Measurements from ENCODE around the gene ARSB.

The ARSB gene

DNA sequence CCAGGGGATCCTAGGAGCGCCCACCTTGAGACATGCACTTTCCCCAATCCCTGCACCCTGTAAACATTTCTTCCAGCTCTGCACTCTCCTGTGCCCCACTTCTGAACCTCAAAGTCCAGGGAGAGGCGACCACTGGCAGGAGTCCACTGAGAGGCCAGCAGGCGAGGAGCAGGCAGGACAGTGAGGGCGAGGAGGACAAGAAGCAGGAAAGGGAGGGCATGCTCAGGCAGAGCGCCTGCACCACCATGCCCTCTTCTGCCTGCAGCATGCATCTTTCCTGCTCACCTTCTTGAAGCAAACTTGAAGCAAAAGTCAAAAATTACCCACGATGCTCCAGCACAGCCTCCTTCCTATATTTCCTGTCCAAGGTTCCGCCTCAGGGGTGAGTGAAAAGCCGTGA lies 10.1 kb downstream of the ARSB start:
- DNase-seq (ENCODE audit: low read depth) = no peak
- TF ChIP-seq, protein P1, sequence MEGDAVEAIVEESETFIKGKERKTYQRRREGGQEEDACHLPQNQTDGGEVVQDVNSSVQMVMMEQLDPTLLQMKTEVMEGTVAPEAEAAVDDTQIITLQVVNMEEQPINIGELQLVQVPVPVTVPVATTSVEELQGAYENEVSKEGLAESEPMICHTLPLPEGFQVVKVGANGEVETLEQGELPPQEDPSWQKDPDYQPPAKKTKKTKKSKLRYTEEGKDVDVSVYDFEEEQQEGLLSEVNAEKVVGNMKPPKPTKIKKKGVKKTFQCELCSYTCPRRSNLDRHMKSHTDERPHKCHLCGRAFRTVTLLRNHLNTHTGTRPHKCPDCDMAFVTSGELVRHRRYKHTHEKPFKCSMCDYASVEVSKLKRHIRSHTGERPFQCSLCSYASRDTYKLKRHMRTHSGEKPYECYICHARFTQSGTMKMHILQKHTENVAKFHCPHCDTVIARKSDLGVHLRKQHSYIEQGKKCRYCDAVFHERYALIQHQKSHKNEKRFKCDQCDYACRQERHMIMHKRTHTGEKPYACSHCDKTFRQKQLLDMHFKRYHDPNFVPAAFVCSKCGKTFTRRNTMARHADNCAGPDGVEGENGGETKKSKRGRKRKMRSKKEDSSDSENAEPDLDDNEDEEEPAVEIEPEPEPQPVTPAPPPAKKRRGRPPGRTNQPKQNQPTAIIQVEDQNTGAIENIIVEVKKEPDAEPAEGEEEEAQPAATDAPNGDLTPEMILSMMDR (IDR thresholded peaks at IDR 0.05; ENCODE audit: control insufficient read depth, insufficient read depth, low read depth, low read length, missing control alignments) = no peak
- no peak overlapping the region for H3K4me3 ChIP-seq (ENCODE audit: control insufficient read depth, low read depth, low read length)

DNA sequence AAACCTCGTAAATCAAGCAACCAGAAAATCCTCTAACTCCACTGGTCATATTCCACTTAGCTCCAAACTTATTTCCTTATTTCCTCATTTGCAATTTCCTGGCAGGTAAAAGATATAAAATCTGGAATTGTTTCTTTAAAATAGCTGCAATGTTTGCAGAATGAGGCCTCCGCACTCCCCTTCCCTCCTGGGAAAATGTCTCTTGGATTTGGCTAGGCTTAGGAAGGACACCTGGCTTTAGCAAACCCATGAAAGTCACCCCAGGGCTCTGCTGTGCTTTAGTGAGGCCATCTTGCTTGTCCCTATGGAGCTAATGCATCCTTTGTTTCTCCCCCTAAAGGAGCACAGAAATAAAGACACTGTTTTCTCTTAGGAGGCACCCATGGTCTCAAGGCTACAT lies 10.5 kb downstream of the ARSB start:
- TF ChIP-seq, protein P1 (IDR thresholded peaks at IDR 0.05; ENCODE audit: control insufficient read depth, insufficient read depth, low read depth, low read length, missing control alignments) = no peak
- H3K4me3 ChIP-seq (ENCODE audit: control insufficient read depth, low read depth, low read length) = no peak overlapping the region
- DNase-seq (ENCODE audit: low read depth) = no peak

DNA sequence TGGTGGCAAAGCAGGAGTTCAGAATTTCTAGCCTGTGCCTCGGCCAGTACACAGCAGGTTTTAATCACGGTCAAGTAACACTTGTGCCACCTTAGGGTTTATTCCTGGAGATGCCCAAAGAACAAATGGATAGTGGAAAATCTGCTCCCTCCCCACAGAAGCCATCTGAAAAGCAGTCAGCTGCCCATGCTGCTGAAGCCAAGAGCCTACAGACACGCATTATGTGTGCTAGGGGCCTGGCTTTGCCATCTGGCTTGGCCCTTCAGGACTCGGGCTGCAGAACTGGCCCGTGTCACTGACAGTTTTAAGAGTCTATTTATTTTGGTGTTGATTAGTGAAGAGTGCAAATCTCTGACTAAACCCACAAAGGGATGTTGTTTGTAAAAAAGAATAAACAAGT lies 11.1 kb downstream of the ARSB start:
- TF ChIP-seq, protein P1 (IDR thresholded peaks at IDR 0.05; ENCODE audit: control insufficient read depth, insufficient read depth, low read depth, low read length, missing control alignments) = no peak
- no peak overlapping the region for H3K4me3 ChIP-seq (ENCODE audit: control insufficient read depth, low read depth, low read length)
- no peak for DNase-seq (ENCODE audit: low read depth)

DNA sequence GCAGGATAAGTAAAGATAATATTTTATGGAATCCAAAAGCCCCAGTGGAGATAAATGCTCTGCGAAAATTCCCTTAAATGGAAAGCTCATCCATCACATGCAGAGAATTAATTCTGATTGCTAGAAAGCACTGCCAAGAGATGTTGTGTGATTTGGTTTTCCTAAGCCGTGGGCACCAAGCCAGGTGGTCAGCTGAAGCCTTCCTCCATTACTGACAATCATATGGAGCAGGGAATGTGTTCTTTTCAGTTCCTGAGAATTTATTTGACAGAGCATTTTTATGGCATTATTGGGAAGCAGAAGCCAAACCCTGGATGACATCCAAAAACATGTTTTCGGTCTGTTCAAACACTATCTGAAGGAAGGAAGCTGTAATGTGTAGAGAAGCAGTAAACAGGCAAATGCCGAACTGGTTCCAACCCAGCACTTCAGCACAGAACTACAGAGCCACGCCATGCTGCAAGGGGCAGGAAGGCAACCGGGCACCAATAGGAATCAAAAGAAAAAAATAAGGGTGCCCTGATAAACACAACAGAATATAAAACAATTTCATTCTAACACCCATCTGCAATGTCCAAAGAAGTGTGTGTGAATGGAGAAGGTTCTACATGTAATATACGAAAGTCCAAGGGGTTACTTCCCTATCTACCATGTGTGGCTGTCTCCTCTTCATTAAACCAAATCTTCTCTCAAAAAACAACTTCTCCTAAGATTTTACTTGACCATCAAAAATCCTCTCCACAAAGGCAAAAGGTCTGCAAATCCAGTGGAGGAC lies 12.3 kb downstream of the ARSB start:
- DNase-seq (ENCODE audit: low read depth) = no peak
- no peak overlapping the region for H3K4me3 ChIP-seq (ENCODE audit: control insufficient read depth, low read depth, low read length)
- TF ChIP-seq, protein P1 (IDR thresholded peaks at IDR 0.05; ENCODE audit: control insufficient read depth, insufficient read depth, low read depth, low read length, missing control alignments) = no peak

DNA sequence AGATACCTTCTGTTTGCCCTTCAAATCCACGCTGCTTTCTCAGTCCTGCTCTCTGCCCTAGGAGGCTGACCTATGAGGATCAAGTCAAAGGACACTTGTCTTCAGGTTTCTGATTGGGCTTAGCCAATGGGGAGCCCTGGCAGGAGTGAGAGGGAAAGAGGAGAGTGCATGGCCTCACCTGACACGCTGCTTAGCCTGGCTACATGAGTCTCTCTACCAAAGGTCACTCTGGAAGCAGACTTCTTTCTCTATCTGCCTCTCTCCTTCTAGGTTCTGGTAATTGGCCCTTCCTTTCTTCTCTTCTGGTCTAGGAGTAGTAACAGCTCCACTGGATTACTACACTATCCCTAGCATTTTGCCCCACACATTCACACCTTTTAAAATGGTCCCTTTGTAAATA lies 13.1 kb downstream of the ARSB start:
- no peak overlapping the region for H3K4me3 ChIP-seq (ENCODE audit: control insufficient read depth, low read depth, low read length)
- no peak for DNase-seq (ENCODE audit: low read depth)
- TF ChIP-seq, protein P1 (IDR thresholded peaks at IDR 0.05; ENCODE audit: control insufficient read depth, insufficient read depth, low read depth, low read length, missing control alignments) = no peak

DNA sequence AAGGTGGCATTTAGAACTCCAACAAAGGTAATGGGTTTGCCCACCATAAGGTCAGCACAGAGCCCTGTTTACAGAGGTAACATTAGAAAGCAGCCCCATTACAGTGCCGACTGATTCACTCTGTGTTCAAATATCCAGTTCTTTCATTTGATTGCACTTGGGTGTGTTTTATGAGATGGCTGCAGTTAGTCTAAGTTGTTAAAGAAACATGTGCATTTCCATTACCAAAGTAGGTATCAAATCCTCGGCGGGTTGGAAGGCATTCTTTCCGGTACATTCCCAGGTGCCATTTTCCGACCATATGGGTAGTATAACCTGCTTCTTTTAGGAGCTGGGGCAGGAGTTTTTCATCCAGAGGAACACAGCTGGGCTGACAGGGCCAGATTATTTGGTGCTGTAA lies 16.3 kb downstream of the ARSB start:
- TF ChIP-seq, protein P1 (IDR thresholded peaks at IDR 0.05; ENCODE audit: control insufficient read depth, insufficient read depth, low read depth, low read length, missing control alignments) = no peak
- DNase-seq (ENCODE audit: low read depth) = no peak
- no peak overlapping the region for H3K4me3 ChIP-seq (ENCODE audit: control insufficient read depth, low read depth, low read length)

All from AG09309 (cell line).